Thyroid gland (tissue), 4 donors: ENCODE measurements around the gene CNTN2. TPM values are rescaled to one million over a fixed set of nuclear protein-coding genes. Genes with fewer than 3 reads are reported as not detected.

ENCODE experiments used
- DNase-seq, 2 donors: peaks; one replicate each; pipeline ENCODE4 v3.0.0-alpha.2; 2019
- H3K27ac ChIP-seq, 3 donors: fragments of 200-600 bp; sonication (generic); 1 replicate in 2 of 3; 2 replicates in 1 of 3; pipeline ENCODE4 v1.5.1; 2016 to 2019; ENCODE audit warnings: mild to moderate bottlenecking in 1 of 3, moderate library complexity in 1 of 3
- H3K27me3 ChIP-seq: fragments of 200-600 bp; sonication (generic); one replicate; pipeline ENCODE4 v1.5.1; 2019
- H3K36me3 ChIP-seq, 2 donors: fragments of 200-600 bp; sonication (generic); one replicate each; pipeline ENCODE4 v1.5.1; 2016 to 2019
- H3K4me1 ChIP-seq, 2 donors: fragments of 200-600 bp; sonication (generic); one replicate each; pipeline ENCODE4 v1.5.1; 2017 to 2019
- H3K4me3 ChIP-seq, 3 donors: fragments of 200-600 bp; sonication (generic); replicated peaks in 1 of 3; 1 replicate in 2 of 3; 2 replicates in 1 of 3; pipeline ENCODE4 v1.5.1; 2016; ENCODE audit warnings: mild to moderate bottlenecking in 1 of 3
- H3K9me3 ChIP-seq: fragments of 200-600 bp; sonication (generic); one replicate; pipeline ENCODE4 v1.5.1; 2017
- POLR2A ChIP-seq, 2 donors: fragments of 450-650 bp; IDR thresholded peaks; one replicate each; pipeline ENCODE4 v1.6.1; 2017; ENCODE audit warnings: antibody characterized with exemption in 2 of 2, mild to moderate bottlenecking in 2 of 2, moderate library complexity in 1 of 2
- WGBS, 2 donors: methylation state at CpG; one replicate each; pipeline ENCODE4 v1.1.5; 2017; 5-methylcytosine and 5-hydroxymethylcytosine counted together
- intact Hi-C: fragments of 100-400 bp; cut with DNase I; formaldehyde crosslinking; loops from one replicate; pipeline ENCODE4 v1.15.1; 2023
- total RNA-seq, 4 donors: library from RNA; depleted of rRNA; stranded (reverse); fragments of >200 nt; gene quantifications; one replicate each; pipeline ENCODE4 v1.2.3, GENCODE V29; 2016
- TF ChIP-seq, protein P1 (sequence below), 6 experiments: fragments of 200-600 bp in 3 of 6; fragments of 450-650 bp in 3 of 6; sonication (generic) in 3 of 6; IDR thresholded peaks; one replicate each; pipeline ENCODE4 v1.5.1; 2016 to 2019; ENCODE audit warnings: antibody characterized with exemption in 6 of 6, mild to moderate bottlenecking in 2 of 6, inconsistent platforms in 1 of 6, moderate library complexity in 1 of 6

Gene CNTN2
- total RNA-seq, 4 donors from 2014 or later: 0.20 to 0.45 (median 0.27) TPM; not detected in 1

DNA sequence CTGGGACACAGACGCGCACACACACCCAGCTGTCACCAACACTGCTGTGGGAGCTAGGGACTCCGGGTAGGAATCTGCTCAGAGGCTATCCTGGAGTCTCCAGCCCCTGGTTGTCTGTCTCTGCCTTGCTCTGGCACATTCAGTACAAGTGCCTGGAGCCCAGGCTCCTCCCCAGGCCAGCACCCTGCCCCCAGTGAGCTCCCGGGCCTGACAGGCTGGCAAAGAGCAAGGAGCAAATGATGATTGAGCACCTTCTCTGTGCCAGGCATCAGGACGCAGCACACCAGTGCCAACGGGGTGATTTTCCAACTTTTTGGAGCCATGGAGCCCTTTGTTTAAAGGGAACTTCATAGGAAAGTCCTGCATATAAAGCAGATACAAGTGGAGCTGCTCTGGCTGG, 6.5 kb downstream of the CNTN2 start:
- 68% methylated on average over 6 of the region's 6 CpGs for WGBS, 2 donors
- no peaks in the 10 kb centered on the region for H3K4me1 ChIP-seq
- no peaks in the 10 kb centered on the region for H3K27me3 ChIP-seq
- no peak for TF ChIP-seq POLR2A (IDR thresholded peaks at IDR 0.05)
- TF ChIP-seq, protein P1, sequence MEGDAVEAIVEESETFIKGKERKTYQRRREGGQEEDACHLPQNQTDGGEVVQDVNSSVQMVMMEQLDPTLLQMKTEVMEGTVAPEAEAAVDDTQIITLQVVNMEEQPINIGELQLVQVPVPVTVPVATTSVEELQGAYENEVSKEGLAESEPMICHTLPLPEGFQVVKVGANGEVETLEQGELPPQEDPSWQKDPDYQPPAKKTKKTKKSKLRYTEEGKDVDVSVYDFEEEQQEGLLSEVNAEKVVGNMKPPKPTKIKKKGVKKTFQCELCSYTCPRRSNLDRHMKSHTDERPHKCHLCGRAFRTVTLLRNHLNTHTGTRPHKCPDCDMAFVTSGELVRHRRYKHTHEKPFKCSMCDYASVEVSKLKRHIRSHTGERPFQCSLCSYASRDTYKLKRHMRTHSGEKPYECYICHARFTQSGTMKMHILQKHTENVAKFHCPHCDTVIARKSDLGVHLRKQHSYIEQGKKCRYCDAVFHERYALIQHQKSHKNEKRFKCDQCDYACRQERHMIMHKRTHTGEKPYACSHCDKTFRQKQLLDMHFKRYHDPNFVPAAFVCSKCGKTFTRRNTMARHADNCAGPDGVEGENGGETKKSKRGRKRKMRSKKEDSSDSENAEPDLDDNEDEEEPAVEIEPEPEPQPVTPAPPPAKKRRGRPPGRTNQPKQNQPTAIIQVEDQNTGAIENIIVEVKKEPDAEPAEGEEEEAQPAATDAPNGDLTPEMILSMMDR (IDR thresholded peaks at IDR 0.05): no peak
- H3K27ac ChIP-seq: no peak overlapping the region
- intact Hi-C loops: no loop called here
- H3K9me3 ChIP-seq: no peaks in the 10 kb centered on the region
- H3K36me3 ChIP-seq: no peaks in the 10 kb centered on the region
- no peak for DNase-seq
- H3K4me3 ChIP-seq: no peak overlapping the region

DNA sequence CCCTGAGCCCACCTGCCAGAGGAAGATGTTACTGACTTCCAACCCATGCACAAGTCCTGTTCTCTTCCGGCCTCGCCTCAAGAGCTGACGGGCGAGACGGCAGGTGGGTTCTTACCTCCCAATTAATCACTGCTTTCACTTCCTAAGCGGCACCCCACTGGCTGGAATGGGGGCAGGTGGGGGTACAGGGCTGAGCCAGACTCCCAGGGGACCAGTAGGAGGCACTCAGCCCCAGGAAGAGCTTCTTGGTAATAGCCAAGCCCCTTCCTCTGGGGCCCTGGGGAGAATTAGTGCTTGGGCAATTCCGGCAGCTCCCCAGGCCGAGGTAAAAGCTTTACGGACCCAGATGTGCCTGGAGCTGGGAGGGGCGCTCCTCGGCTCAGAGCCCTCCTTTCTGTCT, 9.7 kb downstream of the CNTN2 start:
- no peaks in the 10 kb centered on the region for H3K27me3 ChIP-seq
- WGBS, 2 donors: 76 to 82% methylated on average over 11 of the region's 11 CpGs
- no peak overlapping the region for H3K4me3 ChIP-seq
- TF ChIP-seq, protein P1 (IDR thresholded peaks at IDR 0.05): no peak
- TF ChIP-seq POLR2A (IDR thresholded peaks at IDR 0.05): no peak
- H3K9me3 ChIP-seq: no peaks in the 10 kb centered on the region
- no peak for DNase-seq
- H3K36me3 ChIP-seq: no peaks in the 10 kb centered on the region
- no peaks in the 10 kb centered on the region for H3K4me1 ChIP-seq
- no peak overlapping the region for H3K27ac ChIP-seq
- intact Hi-C loops: no loop called here

DNA sequence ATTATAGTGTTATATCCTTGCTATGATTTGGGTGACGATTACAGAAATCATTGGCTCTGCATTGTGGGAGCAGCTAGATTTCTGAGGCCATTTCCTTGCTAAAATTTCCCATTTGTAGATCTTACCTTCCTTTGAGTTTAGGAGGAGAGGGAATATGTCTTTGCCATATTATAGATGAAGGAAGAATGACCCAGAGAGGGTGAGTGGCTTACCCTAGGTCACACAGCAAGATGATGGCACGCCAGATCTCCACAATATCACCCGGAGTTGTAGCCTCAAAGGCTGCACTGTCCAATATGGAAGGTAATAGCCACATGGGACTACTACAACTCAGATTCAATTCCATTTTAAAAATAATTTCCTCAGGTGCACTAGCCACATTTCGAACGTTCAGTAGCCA, 10.3 kb downstream of the CNTN2 start:
- no peak for DNase-seq
- H3K36me3 ChIP-seq: no peaks in the 10 kb centered on the region
- H3K4me3 ChIP-seq: no peak overlapping the region
- no peak overlapping the region for H3K27ac ChIP-seq
- H3K27me3 ChIP-seq: no peaks in the 10 kb centered on the region
- H3K9me3 ChIP-seq: no peaks in the 10 kb centered on the region
- intact Hi-C loops: no loop called here
- TF ChIP-seq, protein P1 (IDR thresholded peaks at IDR 0.05): no peak
- no peak for TF ChIP-seq POLR2A (IDR thresholded peaks at IDR 0.05)
- 91 to 97% methylated on average over 5 of the region's 5 CpGs for WGBS, 2 donors
- H3K4me1 ChIP-seq: no peaks in the 10 kb centered on the region

DNA sequence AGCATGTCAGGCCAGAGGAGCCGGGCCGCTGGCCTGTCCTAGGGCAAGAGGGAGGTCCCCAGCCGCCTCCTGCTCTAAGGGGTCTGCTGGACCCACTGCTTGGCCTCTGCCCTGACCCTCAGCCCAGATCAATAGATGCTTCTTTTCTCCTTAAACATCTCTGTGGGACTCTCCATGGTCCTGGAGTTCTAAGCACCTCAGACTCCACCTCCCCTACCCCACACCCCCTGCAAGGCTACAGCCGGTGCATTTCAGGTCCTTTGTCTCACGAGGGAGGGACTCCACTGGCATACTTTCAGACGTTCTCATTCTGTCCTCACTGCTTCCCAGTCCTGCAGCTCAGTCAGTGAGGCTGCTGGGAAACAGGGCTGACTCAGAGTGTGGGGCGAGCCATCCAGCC, 11.0 kb downstream of the CNTN2 start:
- H3K9me3 ChIP-seq: no peaks in the 10 kb centered on the region
- DNase-seq: no peak
- no peaks in the 10 kb centered on the region for H3K27me3 ChIP-seq
- intact Hi-C loops: no loop called here
- H3K4me3 ChIP-seq: no peak overlapping the region
- 39 to 50% methylated on average over 7 of the region's 7 CpGs for WGBS, 2 donors
- H3K27ac ChIP-seq: no peak overlapping the region
- no peaks in the 10 kb centered on the region for H3K4me1 ChIP-seq
- TF ChIP-seq, protein P1 (IDR thresholded peaks at IDR 0.05): no peak
- no peak for TF ChIP-seq POLR2A (IDR thresholded peaks at IDR 0.05)
- H3K36me3 ChIP-seq: no peaks in the 10 kb centered on the region

DNA sequence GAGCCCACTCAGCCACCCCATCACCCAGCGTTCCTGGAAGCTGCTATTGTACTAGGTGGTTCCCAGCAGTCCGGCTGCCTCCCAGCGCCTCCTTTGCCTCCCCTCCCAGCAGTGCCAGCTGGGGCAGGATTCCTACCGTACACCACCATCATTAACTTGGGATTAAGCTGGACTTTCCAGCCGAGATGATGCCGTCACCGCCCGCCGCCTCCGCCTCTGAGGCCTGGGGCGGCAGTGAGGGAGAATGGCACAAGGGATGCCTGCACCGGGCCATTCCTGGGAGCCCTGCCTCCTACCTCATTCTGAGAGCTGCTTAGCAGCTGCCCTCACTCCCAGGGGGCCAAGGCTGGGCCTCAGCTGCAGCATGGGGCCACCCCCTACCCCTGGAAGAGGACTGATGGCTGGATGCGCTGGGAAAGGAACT, 13.2 kb downstream of the CNTN2 start:
- no peak overlapping the region for H3K4me3 ChIP-seq
- no peak for DNase-seq
- H3K27me3 ChIP-seq: no peaks in the 10 kb centered on the region
- H3K36me3 ChIP-seq: no peaks in the 10 kb centered on the region
- no peaks in the 10 kb centered on the region for H3K9me3 ChIP-seq
- WGBS, 2 donors: 81 to 90% methylated on average over 12 to 13 of the region's 13 CpGs
- H3K4me1 ChIP-seq: no peaks in the 10 kb centered on the region
- no peak overlapping the region for H3K27ac ChIP-seq
- TF ChIP-seq POLR2A (IDR thresholded peaks at IDR 0.05): no peak
- TF ChIP-seq, protein P1 (IDR thresholded peaks at IDR 0.05): no peak
- intact Hi-C loops: no loop called here
